BE2C (cell line): ENCODE results near the gene PIP5K1C.

Source experiments
- DNase-seq: peaks from one replicate; pipeline ENCODE4 v3.0.0-alpha.2; 2020
- H3K27me3 ChIP-seq: fragments of 250-450 bp; sonication (Bioruptor Pico); 2 replicates; pipeline ENCODE4 v1.5.1; 2020; ENCODE audit warnings: mild to moderate bottlenecking
- H3K36me3 ChIP-seq: fragments of 250-450 bp; sonication (Bioruptor Pico); 2 replicates; pipeline ENCODE4 v1.5.1; 2020; ENCODE audit warnings: mild to moderate bottlenecking
- H3K4me1 ChIP-seq: fragments of 250-450 bp; sonication (Bioruptor Pico); 2 replicates; pipeline ENCODE4 v1.5.1; 2020
- H3K4me3 ChIP-seq: 2 replicates; pipeline ENCODE4 v1.5.1; 2011; ENCODE audit warnings: low read depth, low read length
- H3K9me3 ChIP-seq: fragments of 250-450 bp; sonication (Bioruptor Pico); 2 replicates; pipeline ENCODE4 v1.5.1; 2020
- TF ChIP-seq, protein P1 (sequence below): IDR thresholded peaks from 2 replicates; pipeline ENCODE4 v1.5.1; 2012; ENCODE audit warnings: mild to moderate bottlenecking, low read depth, low read length

The PIP5K1C gene

DNA sequence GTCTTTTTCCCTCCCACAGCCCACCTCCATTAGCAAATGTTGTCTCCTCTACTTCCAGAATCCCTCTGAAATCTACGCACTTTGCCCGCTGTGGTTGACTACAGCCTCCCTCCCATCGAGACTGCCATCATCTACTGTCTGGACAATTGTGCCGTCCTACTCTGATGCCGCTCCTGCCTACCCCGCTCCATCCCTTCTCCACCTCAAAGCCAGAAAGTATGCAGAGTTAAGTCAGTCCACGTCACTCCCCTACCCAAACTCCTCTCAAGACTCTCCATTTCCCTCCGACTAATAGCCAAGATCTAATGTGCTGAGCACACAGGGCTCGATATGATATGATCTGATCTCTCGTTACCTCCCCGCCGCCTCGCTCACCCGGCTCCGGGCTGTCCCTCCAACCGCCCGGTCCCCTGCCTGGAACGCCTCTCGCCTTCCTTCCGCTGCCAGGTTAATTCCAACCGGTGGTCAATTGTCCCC lies 74.2 kb downstream of the PIP5K1C start:
- no peaks in the 10 kb centered on the region for H3K27me3 ChIP-seq
- no peaks in the 10 kb centered on the region for H3K9me3 ChIP-seq
- peaks cover 12% of the 10 kb centered on the region for H3K36me3 ChIP-seq
- DNase-seq, result no peak
- peak overlapping the region; percentile 96 for H3K4me3 ChIP-seq
- no peaks in the 10 kb centered on the region; the same call in 1 of the 2 replicates for H3K4me1 ChIP-seq
- TF ChIP-seq, protein P1, sequence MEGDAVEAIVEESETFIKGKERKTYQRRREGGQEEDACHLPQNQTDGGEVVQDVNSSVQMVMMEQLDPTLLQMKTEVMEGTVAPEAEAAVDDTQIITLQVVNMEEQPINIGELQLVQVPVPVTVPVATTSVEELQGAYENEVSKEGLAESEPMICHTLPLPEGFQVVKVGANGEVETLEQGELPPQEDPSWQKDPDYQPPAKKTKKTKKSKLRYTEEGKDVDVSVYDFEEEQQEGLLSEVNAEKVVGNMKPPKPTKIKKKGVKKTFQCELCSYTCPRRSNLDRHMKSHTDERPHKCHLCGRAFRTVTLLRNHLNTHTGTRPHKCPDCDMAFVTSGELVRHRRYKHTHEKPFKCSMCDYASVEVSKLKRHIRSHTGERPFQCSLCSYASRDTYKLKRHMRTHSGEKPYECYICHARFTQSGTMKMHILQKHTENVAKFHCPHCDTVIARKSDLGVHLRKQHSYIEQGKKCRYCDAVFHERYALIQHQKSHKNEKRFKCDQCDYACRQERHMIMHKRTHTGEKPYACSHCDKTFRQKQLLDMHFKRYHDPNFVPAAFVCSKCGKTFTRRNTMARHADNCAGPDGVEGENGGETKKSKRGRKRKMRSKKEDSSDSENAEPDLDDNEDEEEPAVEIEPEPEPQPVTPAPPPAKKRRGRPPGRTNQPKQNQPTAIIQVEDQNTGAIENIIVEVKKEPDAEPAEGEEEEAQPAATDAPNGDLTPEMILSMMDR, result no peak

DNA sequence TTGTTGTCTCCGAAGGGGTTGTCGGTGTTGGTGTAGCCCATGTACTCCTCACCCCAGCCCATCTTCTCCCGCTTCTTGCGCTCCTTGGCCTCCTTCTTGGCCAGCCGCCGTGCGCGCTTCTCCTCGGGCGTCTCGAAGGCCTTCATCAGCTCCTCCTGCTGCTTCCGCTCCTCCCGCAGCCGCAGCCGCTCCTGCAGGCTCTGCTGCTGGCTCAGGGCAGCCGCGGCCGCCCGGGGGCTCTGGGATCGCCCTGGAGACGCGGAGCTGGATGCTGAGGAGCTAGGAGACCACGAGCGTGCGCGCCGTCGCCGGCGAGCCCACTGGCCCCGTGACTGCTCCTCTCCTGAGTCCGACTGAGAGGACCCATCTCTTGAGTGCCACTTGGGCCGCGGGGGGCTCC lies 76.6 kb downstream of the PIP5K1C start:
- Histone ChIP-seq H3K9me3 (no peaks in the 10 kb centered on the region), H3K36me3 (peaks cover 30% of the 10 kb centered on the region), H3K4me1 (no peaks in the 10 kb centered on the region; the same call in 1 of the 2 replicates), H3K4me3 (no peak overlapping the region), H3K27me3 (no peaks in the 10 kb centered on the region)
- DNase-seq, result no peak
- TF ChIP-seq, protein P1, result no peak

DNA sequence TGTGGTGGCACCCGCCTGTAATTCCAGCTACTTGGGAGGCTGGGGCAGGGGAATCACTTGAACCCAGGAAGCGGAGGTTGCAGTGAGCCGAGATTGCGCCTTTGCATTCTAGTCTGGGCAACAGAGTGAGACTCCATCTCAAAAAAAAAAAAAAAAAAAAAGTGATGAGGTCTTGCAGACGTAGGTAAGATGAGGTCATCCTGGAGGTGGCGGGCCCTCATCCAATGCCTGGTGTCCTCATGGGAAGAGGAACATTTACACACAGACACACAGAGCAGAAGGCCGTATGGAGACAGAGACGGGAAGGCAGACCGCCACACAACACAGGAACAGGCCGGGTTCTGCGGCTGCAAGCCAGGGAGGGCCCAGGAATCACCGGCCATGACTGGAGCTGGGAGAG lies 78.0 kb downstream of the PIP5K1C start:
- Histone ChIP-seq H3K9me3 (no peaks in the 10 kb centered on the region), H3K4me3 (no peak overlapping the region), H3K4me1 (no peaks in the 10 kb centered on the region; the same call in 1 of the 2 replicates), H3K36me3 (peaks cover 30% of the 10 kb centered on the region), H3K27me3 (no peaks in the 10 kb centered on the region)
- TF ChIP-seq, protein P1, result no peak
- DNase-seq, result no peak

DNA sequence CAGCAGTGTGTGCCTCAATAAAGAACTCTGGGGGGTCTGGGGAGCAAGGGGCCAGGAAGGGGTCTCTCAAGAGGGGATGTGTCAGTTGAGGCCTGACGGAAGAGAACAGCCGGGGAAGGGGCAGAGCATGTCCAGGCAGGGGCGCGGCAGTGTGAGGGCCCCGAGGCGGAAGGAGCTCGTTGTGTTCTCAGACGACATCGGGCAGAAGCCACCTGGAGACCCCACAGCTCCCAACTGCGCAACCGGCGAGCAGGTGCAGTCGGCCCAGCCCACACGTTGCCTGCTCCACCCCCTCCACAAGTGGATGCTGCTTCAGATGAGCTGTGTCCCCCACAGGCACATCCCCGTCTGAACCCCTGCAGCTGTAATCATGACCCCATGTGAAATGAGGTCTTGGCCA lies 78.6 kb downstream of the PIP5K1C start:
- H3K36me3 ChIP-seq, result peaks cover 33% of the 10 kb centered on the region

DNA sequence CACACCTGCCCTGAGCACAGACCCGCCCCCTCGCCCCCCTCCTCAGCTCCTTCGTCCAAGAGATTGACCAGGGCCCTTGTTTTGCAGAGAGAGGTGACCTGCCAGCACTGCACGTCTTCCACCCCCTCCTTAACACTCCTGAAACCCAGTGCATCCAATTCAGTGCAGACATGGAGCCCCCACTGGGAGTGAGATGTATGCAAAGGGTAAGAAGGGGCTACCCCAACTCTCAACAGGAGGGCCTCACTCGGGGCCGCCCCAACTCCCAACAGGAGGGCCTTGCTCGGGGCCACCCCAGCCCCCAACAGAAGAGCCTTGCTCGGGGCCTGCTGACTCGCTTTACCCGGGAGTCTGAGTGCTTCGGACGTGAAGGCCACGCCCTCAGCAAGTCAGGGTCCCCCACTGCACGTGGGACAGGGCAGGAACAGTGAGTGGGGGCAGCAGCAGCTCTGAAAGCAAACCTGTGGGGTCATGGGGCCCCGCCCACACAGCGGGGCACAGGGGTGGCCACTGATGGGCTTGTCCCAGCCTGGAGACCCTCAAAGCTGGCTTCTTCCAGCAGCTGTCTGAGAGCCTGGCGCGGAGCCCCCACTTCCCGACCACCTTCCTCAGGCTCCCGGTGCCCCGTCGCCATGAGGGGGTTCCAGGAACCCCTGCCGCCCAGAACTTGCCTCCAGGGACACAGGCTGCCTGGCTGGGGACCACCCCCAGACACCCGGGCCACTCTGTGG lies 79.3 kb downstream of the PIP5K1C start:
- Histone ChIP-seq H3K4me1 (no peaks in the 10 kb centered on the region; the same call in 1 of the 2 replicates), H3K36me3 (peaks cover 33% of the 10 kb centered on the region), H3K4me3 (no peak overlapping the region), H3K9me3 (no peaks in the 10 kb centered on the region), H3K27me3 (no peaks in the 10 kb centered on the region)
- DNase-seq, result no peak
- TF ChIP-seq, protein P1, result no peak

More for the DNA sequence above, 78.6 kb downstream of the PIP5K1C start:
- TF ChIP-seq, protein P1, result no peak
- no peak for DNase-seq
- H3K9me3 ChIP-seq, result no peaks in the 10 kb centered on the region
- no peaks in the 10 kb centered on the region; the same call in 1 of the 2 replicates for H3K4me1 ChIP-seq
- H3K4me3 ChIP-seq, result no peak overlapping the region
- H3K27me3 ChIP-seq, result no peaks in the 10 kb centered on the region

DNA sequence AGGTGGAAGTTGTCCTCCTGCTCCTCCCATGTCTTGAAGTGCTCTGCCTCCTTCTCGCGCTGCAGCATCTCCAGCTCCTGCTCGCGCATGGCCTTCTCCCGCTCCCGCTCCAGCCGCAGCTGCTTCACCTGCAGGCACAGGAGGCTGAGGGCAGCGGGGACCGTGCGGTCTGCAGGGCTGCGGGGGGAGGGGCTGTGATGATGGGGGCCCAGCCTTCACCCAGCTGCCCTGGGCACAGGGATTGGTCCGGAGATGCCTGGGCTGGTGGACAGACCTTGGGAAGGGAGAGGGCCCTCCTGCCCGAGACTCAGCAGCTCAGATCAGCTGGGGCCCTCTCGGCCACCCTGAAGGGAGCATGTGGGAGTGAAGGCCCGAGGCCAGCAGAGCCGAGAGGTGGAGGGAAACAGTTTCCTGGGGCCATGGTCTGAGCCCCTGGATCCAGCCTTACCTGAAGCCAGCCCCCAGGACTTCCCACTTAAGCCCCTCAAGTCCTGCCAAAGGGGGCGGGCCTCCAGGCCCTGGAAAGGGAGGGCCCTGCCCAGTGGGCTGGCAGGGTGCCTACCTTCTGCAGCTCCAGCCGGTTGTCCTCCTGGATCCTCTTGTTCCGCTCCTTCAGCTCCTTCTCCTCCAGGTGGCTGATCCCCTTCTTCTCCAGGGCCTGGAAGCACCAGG lies 80.0 kb downstream of the PIP5K1C start:
- no peak for DNase-seq
- no peaks in the 10 kb centered on the region for H3K4me1 ChIP-seq
- peaks cover 35% of the 10 kb centered on the region for H3K36me3 ChIP-seq
- TF ChIP-seq, protein P1, result no peak
- H3K27me3 ChIP-seq, result no peaks in the 10 kb centered on the region
- no peaks in the 10 kb centered on the region for H3K9me3 ChIP-seq
- no peak overlapping the region for H3K4me3 ChIP-seq
